GM19463 (cell line): ENCODE data around the gene CCR9.
"Not testable (repeated sequence)": the region's sequence is repeated elsewhere in the genome, so short reads cannot be mapped to it uniquely, and the experiment has no call there.

Experiments used
- ATAC-seq: cut with Tn5 transposase; IDR thresholded peaks from one replicate; pipeline ENCODE4 v1.9.1; 2021; ENCODE audit warnings: mild to moderate bottlenecking, moderate library complexity; ENCODE audit not compliant: unreplicated experiment

The CCR9 gene

GRCh38 chr3:45885979-45886705 is at the start of gene CCR9:
Gene CCR9 (plus strand): TSS chr3:45886543. CDS start chr3:45894934, 8,391 bp downstream.
- no peak for ATAC-seq

- ATAC-seq: no peak
Observed at GRCh38 chr3:45838466-45838865, 47.9 kb upstream of the CCR9 start.

- no peak for ATAC-seq
Observed at GRCh38 chr3:45841420-45841756, 45.0 kb upstream of the CCR9 start.

- ATAC-seq: peak; percentile 87
Observed at GRCh38 chr3:45841757-45842491, 44.4 kb upstream of the CCR9 start, which contains the start of gene LZTFL1. Gene LZTFL1 (minus strand): TSS chr3:45842119. CDS start chr3:45841991, 128 bp downstream.

- no peak for ATAC-seq
Observed at GRCh38 chr3:45842851-45843625, 43.3 kb upstream of the CCR9 start.

- no peak for ATAC-seq
Observed at GRCh38 chr3:45844616-45845015, 41.7 kb upstream of the CCR9 start.

- no peak for ATAC-seq
Observed at GRCh38 chr3:45848392-45848791, 38.0 kb upstream of the CCR9 start.

GRCh38 chr3:45852828-45853227 is 33.5 kb upstream of the CCR9 start:
- ATAC-seq: no peak

- not testable (repeated sequence) for ATAC-seq
Observed at GRCh38 chr3:45856323-45856722, 30.0 kb upstream of the CCR9 start.

GRCh38 chr3:45857024-45857423 is 29.3 kb upstream of the CCR9 start:
- ATAC-seq: not testable (repeated sequence)

GRCh38 chr3:45858809-45859543 is 27.4 kb upstream of the CCR9 start:
- ATAC-seq: no peak

- ATAC-seq: no peak
Observed at GRCh38 chr3:45860481-45860880, 25.9 kb upstream of the CCR9 start.

- no peak for ATAC-seq
Observed at GRCh38 chr3:45861043-45861719, 25.2 kb upstream of the CCR9 start.

- ATAC-seq: peak; percentile 85
Observed at GRCh38 chr3:45864760-45865519, 21.4 kb upstream of the CCR9 start.

GRCh38 chr3:45865563-45865962 is 20.8 kb upstream of the CCR9 start:
- ATAC-seq: no peak

GRCh38 chr3:45868213-45868612 is 18.1 kb upstream of the CCR9 start:
- no peak for ATAC-seq

- no peak for ATAC-seq
Observed at GRCh38 chr3:45868650-45869049, 17.7 kb upstream of the CCR9 start.

- no peak for ATAC-seq
Observed at GRCh38 chr3:45869638-45870037, 16.7 kb upstream of the CCR9 start.

- ATAC-seq: no peak
Observed at GRCh38 chr3:45870099-45870498, 16.2 kb upstream of the CCR9 start.

GRCh38 chr3:45871780-45872179 is 14.6 kb upstream of the CCR9 start:
- no peak for ATAC-seq
